ENCODE data around the gene PTTG2.

- TF ChIP-seq CTCF (IDR thresholded peaks at IDR 0.05), result no peak
- no peak for TF ChIP-seq POLR2A (IDR thresholded peaks at IDR 0.05)
- no peak for TF ChIP-seq POLR2AphosphoS5 (IDR thresholded peaks at IDR 0.05)
These were observed 36.0 kb downstream of the PTTG2 start for GRCh38 chr4:37995981-37996775.

Measured in upper lobe of left lung (tissue), 4 donors.